Measurements from ENCODE around the gene BCAP31.

The BCAP31 gene

DNA sequence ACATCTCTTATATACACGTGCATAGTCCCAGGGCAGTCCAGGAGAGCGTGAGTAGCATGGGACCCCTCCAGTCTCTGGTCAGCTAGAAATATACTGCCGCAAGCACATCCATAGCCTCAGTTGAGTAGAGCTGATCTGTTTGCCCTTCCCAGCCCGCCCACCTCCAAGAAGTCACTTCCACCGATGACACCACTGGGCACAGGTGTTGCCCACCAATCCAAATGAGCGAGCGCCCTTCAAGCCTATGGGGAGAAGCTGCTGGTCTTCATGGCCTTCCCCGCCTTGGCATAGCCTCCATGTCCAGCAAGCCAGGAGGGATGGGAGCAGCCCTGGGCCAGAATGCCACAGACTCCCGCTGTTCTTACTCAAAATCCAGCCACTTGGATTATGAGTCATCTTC, 67.0 kb downstream of the BCAP31 start:
- no peak for DNase-seq (ENCODE audit: low read depth in 3 of 3, low spot score in 1 of 3)

GRCh38 chrX:153653556-153653955, 70.6 kb downstream of the BCAP31 start:
- no peak for DNase-seq (ENCODE audit: low read depth in 3 of 3, low spot score in 1 of 3)

DNA sequence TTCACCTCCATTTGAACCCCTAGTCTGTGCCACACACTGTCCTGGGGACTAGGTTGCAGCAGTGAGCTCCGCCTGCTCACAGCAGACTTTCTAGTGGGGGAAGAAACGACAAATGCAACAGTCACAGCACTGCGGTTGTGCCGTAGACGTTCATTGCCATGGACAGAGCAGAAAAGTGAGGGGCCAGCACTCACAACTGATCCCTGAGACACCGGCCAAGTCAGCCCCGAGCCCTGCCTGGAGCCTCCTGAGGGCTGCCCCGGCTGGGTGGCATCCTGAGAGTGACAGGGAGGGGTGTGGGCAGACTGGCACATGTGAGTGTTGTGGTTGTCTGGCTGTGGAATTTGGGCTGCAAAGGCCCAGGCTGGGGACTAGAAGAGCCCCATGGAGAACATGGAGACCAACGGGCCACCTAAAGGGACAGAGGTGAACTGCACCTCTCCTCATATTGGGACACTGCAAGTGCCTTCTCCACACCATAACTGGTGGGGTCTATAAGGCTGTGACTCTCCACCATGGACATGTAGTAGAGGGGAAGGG, 72.6 kb downstream of the BCAP31 start:
- no peak for DNase-seq (ENCODE audit: low read depth in 3 of 3, low spot score in 1 of 3)

GRCh38 chrX:153650959-153651358, 73.2 kb downstream of the BCAP31 start:
- no peak for DNase-seq (ENCODE audit: low read depth in 3 of 3, low spot score in 1 of 3)
